H1 (cell line): ENCODE results near the gene WDR26. TPM values are rescaled to one million over a fixed set of nuclear protein-coding genes. Genes with fewer than 3 reads are reported as not detected.

Experiments used
- CHD1 ChIP-seq: IDR thresholded peaks from 2 replicates; pipeline ENCODE4 v1.6.1; 2012; ENCODE audit warnings: low read depth, low read length, improper control_type of control experiment
- FOSL1 ChIP-seq: IDR thresholded peaks from 2 replicates; pipeline ENCODE4 v1.6.1; 2011; ENCODE audit warnings: mild to moderate bottlenecking, low read depth, low read length, moderate library complexity; ENCODE audit not compliant: insufficient read depth
- MAX ChIP-seq: IDR thresholded peaks from 2 replicates; pipeline ENCODE4 v1.6.1; 2012; ENCODE audit warnings: inconsistent platforms
- RBBP5 ChIP-seq: IDR thresholded peaks from 2 replicates; pipeline ENCODE4 v1.7.1; 2012; ENCODE audit warnings: low read depth, mild to moderate bottlenecking, inconsistent platforms, low read length, moderate library complexity, borderline replicate concordance
- SAP30 ChIP-seq: fragments of 300-600 bp; sonication (generic); IDR thresholded peaks from 2 replicates; pipeline ENCODE4 v1.7.1; 2012; ENCODE audit warnings: low read length, moderate library complexity, mild to moderate bottlenecking, inconsistent platforms; ENCODE audit not compliant: insufficient read depth, insufficient replicate concordance
- SIX5 ChIP-seq: IDR thresholded peaks from 2 replicates; pipeline ENCODE4 v1.6.1; 2011; ENCODE audit warnings: mild to moderate bottlenecking, low read depth, low read length
- SP1 ChIP-seq: IDR thresholded peaks from 2 replicates; pipeline ENCODE4 v1.6.1; 2011; ENCODE audit warnings: low read depth, low read length
- TCF12 ChIP-seq: IDR thresholded peaks from 2 replicates; pipeline ENCODE4 v1.6.1; 2011; ENCODE audit warnings: low read depth, mild to moderate bottlenecking, low read length
- TEAD4 ChIP-seq: IDR thresholded peaks from 2 replicates; pipeline ENCODE4 v1.6.1; 2012; ENCODE audit warnings: low read depth, low read length, inconsistent platforms, mixed read lengths
- polyA plus RNA-seq, 7 experiments: library from polyadenylated mRNA; depleted of rRNA in 3 of 7; stranded (reverse) in 5 of 7; unstranded in 2 of 7; fragments of >200 nt in 5 of 7; fragments of 200-250 nt in 2 of 7; gene quantifications; 1 replicate in 5 of 7; 2 replicates in 1 of 7; 4 replicates in 1 of 7; pipeline versions ENCODE4 v1.2.1 to v1.2.3, GENCODE V29; 2011 to 2013; ENCODE audit warnings: missing spikeins in 2 of 7, mixed read lengths in 2 of 7
- total RNA-seq: library from RNA; stranded (reverse); fragmentation: NEBNext Ultra II Directional; extraction: Animal tissue kit (Norgen Biotek cat#: 25700); gene quantifications from 2 replicates; pipeline ENCODE4 v1.2.1, GENCODE V29; 2021

Gene WDR26
- total and polyA plus RNA-seq, 2 of the 8 experiments (the other 6 are each of a cell fraction or from before 2014, with no cell fraction given) = 18.0 to 72.5 TPM

- TF ChIP-seq RBBP5 (0 out of 2 replicates have a peak, but pooled peaks have one; percentile 81), TEAD4 (no peak), TCF12 (no peak), SP1 (0 out of 2 replicates have a peak, but pooled peaks have one; percentile 32), SAP30 (peak; percentile 32), CHD1 (no peak), SIX5 (peak; percentile 94), FOSL1 (no peak), MAX (no peak)
- TF ChIP-seq, all 59 proteins: peak for 16
Measured at GRCh38 chr1:224356685-224357625, 77.6 kb downstream of the WDR26 start, which contains the start of gene CNIH4 (continued).
